HG02852 (cell line): Measurements from ENCODE around the gene ROCK2.

Experiments
- ATAC-seq: cut with Tn5 transposase; IDR thresholded peaks from one replicate; pipeline ENCODE4 v1.9.1; 2021; ENCODE audit warnings: mild to moderate bottlenecking, moderate library complexity; ENCODE audit not compliant: unreplicated experiment

ROCK2 gene

GRCh38 chr2:11312770-11313471 lies 31.5 kb downstream of the ROCK2 start:
- ATAC-seq: no peak

DNA sequence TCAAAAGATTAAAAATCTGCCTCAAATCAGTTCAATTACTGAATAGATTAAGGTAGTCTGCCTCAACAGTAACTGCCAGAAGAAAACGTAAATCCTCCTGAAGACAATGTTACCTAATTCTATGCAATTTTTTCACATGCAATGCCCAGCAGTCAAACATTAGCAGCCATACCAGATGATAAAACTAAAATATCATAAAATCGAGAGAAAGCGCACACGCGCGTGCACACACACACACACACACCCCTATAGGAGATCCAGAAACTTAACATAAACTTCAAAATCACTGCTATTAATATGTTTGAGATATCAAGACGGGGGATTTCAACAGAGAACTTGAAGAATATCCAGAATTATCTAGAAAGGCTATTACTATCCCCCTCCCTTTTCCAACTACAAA lies 32.9 kb downstream of the ROCK2 start:
- no peak for ATAC-seq

DNA sequence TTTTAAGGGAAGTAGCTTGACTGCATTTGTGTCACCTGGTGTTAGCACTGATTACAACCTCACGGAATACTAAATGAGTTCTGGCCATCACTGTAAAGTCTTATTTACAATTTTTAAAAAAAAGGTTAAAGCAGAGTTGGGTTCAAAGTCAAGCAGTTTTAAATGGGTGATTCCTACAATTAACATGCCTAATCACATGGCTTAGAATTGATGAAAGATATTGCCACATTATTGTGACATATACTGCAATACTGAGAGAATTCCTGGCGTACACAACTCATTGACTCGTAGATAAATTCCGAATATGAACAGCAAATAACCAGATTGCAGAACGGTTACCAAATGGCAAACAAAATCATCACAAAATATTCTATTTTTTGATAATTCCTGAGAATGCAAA lies 34.2 kb downstream of the ROCK2 start:
- ATAC-seq: no peak

GRCh38 chr2:11309706-11310105 lies 34.7 kb downstream of the ROCK2 start:
- no peak for ATAC-seq

GRCh38 chr2:11307764-11308415 lies 36.5 kb downstream of the ROCK2 start:
- no peak for ATAC-seq

DNA sequence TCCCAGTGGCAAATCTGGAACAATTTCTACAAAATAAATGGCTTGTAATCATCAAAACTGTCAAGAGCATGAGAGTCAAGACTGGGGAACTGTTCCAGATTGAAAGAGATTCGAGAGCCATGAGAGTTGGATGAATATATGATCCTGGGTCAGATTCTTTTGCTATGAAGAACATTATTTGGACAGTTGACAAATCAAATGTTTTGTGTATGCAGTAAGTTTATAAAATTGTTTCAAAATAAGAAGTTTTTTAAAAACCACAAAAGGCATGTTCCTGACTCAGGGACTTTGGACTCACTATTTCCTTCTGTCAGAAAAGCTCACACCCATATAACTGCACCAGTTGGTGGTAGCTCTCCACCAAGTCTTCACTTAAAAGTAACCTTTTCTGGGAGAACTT lies 38.5 kb downstream of the ROCK2 start:
- ATAC-seq: no peak

DNA sequence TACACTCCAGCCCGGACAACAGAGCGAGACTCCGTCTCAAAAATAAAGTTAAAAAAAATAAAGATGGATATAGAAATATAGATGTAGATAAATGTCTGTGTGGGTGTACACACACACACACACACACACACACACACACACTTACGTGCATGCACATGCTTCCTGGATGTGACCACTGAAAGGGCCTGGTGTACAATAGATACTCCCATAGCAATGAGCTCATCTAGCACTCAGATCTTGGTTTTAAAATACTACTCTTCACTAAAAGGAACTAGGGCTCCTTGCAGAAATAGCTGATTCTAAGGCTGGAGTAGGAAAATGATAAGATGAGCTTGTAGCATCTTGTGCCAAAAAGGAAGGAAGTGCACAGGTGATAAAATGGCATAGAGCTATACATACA lies 39.1 kb downstream of the ROCK2 start:
- ATAC-seq: no peak

GRCh38 chr2:11304476-11304875 lies 40.0 kb downstream of the ROCK2 start:
- ATAC-seq: no peak

DNA sequence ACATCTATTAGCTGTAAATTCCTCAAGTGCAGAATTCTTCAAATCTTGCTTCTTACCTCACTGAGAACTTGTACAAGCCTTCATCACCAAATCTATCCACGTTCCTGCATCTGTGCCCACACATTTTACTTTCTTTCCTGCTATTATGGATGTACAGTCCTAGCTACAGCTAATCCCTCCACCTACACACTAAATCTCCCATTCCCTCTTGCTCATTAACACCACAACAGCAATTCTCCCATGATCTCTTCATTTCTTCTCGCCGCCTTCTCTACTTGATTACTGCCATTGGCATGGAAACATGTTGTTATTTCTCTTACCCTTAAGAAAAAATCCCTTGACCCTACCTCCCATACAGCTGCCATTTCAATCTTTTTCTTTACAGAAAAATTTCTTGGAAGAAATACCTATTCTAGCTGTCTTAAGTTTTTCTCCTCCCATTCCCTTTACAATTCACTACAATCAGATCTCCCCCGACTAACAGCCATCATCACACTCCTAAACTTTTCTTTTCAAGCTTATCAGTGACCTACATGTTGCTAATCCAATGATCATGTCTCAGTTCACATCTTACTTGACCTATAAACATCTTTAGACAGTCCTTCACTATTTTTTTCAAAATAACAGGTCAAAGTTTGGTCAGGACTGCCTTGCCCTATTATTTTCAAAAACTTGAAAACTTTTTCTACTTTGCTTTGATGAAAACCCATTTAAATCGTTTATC lies 41.0 kb downstream of the ROCK2 start:
- ATAC-seq: no peak

DNA sequence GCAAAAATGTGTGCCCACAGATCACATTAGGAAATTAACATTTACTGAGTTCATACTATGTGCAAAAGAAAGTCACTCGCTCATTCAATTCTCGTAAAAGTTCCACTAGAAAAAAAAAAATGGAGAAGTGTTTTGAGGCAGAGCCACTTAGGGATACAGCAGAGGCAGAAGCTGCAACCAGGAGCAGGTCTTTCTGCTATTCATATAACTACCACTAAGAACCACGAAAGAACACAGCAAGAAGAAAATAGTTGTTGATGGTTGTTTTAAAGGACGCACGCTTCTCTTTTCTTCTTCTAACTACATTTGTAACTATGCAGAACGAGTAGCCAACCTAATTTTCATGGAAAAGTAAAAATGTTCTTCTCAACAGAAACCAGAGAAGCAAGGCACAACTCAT lies 45.0 kb downstream of the ROCK2 start:
- no peak for ATAC-seq

DNA sequence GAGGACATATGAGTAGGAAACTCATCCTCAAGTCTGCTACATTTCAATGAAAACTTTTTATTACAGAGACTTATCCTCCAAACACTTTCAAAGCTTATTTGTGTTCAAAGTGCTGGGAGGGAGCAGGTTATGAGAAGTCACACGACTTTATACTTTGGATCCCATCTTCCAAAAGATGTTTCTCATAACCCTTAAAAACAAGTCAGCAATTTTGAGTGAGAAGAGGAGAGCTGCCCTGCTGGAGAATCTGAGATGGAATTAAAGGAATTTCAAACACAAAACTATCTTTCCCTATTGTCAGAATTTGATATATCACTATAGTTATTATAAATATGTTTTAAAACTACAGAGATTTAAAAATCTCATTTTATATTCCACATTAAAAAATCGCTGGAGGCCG lies 45.8 kb downstream of the ROCK2 start:
- ATAC-seq: no peak

- ATAC-seq: no peak
These were observed 48.0 kb downstream of the ROCK2 start for GRCh38 chr2:11296401-11296800.

DNA sequence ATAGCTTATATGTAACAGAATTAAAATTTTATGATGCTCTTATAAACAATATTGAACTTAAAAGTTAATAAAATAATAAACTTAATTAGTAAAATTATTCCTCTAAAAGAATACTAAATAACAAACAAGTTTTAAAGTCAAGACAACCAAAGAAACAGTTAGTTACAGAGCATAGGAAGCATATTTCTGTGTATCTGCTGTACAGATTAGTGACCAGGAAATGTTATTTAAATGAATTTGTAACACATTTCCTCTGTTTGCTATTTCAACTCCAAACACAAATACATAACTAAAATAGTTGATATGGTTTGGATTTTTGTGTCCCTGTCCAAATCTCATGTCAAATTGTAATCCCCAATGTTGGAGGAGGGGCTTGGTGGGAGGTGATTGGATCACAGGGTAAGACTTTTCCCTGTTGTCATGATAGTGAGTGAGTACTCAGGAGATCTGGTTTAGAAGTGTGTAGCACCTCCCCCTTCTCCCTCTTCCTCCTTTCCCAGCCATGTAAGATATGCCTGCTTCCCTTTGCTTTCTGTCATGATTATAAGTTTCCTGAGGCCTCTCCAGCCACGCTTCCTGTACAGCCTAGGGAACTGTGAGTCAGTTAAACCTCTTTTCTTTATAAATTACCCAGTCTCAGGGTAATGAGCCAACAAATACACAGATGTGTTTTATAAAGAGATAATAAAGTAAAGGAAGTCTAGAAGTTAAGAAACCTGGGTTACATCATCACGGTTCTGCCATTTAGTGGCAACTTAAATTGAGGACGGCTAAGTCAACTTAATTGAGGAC lies 51.8 kb downstream of the ROCK2 start:
- ATAC-seq: no peak

DNA sequence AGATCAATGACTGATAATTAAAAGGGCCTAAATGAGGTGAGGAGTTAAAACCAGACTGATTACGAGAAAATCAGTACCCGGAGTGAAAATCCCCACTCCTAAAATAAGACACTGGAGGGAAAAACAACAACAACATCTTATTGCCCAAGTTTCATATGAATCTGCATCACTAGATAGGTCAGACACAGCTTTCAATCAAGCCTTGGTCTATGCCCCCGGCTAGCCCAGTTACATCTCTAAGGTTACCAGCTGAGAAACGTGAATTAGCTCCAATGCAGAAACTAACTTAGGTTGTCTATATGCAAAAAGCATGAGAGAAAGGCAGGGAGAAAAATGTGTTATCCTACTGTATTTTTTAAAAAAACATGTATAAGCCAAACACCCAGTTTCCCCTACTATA lies 53.7 kb downstream of the ROCK2 start:
- ATAC-seq: no peak

DNA sequence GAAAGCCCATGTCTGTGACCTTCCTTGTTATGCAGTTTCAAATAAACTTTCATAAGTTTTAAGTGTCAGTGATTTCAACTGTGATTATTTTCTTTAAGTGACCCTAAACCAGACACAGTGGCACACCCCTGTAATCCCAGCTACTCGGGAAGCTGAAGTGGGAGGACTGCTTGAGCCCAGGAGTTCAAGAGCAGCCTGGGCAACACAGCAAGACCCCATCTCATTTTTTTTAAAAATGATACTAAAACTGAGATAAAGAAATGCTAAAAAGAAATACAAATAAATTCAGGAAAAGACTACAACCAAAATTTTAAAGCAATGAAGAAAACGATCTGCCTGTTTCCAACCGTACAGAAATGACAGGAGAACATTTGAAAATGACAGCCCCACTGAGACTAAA lies 54.2 kb downstream of the ROCK2 start:
- ATAC-seq: no peak

DNA sequence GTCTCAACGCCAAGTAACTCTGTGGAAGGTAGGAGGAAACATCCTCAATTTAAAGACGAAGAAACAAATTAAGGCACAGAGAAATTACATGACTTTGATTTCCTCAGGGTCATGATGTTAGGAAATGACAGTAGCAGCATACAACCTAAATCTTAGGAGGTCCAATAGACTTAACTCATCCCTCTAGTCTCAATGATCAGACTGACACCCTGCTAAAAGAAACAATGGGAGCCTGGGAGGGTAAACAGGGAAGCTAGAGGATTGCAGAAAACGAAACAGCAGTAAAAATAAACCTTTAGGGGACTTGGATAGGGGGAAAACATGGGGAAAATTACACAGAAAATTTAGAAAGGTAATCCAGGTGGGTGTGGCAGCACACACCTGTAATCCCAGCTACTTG lies 56.0 kb downstream of the ROCK2 start:
- no peak for ATAC-seq

DNA sequence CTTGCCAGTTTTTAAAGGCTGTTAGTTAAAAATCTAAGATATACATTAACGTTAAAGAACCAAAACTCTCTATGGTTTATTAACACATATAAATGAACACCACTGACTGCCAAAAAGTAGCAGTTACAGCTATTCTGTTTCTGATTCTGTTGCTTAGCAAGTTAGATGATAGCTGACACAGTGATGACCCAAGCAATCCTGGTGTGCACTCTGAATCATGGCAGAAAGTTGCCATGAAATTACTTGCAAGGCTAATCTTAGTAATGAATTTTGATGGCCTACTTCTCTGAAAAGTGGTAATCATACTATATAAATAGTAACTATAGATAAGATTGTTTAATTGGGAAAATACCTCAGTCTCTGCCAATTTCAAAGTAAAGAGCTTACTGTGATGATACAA lies 57.7 kb downstream of the ROCK2 start:
- ATAC-seq: no peak

GRCh38 chr2:11286323-11286722 lies 58.1 kb downstream of the ROCK2 start:
- ATAC-seq: no peak

DNA sequence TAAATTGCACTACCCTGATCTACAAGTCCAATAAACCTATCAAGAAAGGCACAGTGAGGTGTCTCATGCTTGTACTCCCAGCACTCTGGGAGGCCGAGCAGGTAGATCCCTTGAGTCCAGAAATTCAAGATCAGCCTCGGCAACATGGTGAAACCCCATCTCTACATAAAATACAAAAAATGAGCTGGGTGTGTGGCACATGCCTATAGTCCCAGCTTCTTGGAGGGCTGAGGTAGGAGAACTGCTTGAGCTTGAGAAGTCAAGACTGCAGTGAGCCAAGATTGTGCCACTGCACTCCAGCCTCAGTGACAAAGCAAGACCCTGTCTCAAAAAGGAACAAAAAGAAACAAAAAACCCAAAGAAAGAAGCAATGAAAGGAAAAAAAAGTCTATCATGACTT lies 58.9 kb downstream of the ROCK2 start:
- ATAC-seq: no peak

DNA sequence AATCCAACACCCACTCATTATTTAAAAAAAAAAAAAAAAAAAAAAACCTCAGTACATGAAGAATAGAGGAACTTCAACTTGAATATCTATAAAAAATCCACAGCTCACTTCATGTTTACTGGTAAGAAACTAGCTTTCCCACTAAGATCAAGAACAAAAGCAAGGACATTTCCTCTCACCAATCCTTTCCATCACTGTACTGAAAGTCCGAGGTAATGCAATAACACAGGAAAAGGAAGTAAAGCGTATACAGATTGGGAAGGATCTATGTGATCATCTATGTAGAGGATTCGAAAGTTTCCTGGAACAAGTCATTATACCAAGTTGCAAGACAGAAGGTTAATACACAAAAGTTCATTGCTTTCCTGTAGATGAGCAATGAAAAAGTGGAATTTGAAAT lies 63.2 kb downstream of the ROCK2 start:
- ATAC-seq: no peak

GRCh38 chr2:11280713-11281112 lies 63.7 kb downstream of the ROCK2 start:
- ATAC-seq: no peak
